Left lobe of liver (tissue), 2 donors: ENCODE results near the gene SMARCC1. TPM values are rescaled to one million over a fixed set of nuclear protein-coding genes. Genes with fewer than 3 reads are reported as not detected.

Experiments
- ATAC-seq: fragments of 200-7000 bp; cut with Tn5 transposase; one replicate; pipeline ENCODE4 v1.9.1; 2020; ENCODE audit warnings: mild to moderate bottlenecking, moderate library complexity
- DNase-seq: peaks from one replicate; pipeline ENCODE4 v3.0.0-alpha.2; 2020; ENCODE audit warnings: low spot score
- total RNA-seq: library from RNA; stranded (reverse); gene quantifications from one replicate; pipeline ENCODE4 v1.2.1, GENCODE V29; 2021
- donor health status: DM: no; HTN: no; CAD: no; lungs with moderate emphysema.
- donor health status: DM: no; HTN: yes; CAD: no.

Gene SMARCC1
- total RNA-seq, 1 donor from 2014 or later = 23.8 TPM

DNA sequence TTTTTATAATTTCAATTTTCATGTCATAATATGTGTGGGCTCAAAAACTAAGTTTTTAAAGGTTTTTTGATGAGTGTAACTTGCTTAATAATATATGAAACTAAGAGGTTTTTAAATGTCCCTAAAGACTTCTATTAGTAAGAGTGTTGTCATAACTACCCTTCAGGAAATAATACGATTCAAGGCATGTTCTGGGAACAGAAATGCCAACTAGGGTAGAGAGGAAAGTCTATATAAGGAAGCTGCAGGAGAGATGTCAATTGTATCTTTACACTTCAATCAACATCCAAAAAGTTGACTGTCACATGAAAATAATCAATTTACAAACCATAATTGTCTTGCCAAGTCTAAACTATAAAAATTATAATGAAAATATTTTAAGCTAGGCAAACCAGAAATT, 76.3 kb downstream of the SMARCC1 start:
- no peak for DNase-seq
- ATAC-seq = no peak

DNA sequence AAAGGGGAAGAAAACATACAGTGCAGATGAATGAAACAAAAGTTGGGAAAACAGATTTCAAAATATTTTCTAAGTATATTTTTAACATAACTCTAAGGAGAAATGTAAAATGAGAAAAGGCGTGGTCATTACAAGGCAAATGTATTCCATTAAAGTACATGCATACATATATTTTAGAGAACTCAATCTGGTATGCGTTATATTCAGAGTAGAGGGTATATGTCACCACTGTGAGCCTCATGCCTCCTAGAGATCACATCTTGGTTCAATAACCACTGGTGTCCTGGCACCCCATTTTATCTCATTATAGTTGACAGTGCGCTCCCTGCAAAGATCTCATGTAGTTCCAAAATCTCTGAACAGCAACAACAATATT, 77.5 kb downstream of the SMARCC1 start:
- DNase-seq (no peak), ATAC-seq (no peak)

DNA sequence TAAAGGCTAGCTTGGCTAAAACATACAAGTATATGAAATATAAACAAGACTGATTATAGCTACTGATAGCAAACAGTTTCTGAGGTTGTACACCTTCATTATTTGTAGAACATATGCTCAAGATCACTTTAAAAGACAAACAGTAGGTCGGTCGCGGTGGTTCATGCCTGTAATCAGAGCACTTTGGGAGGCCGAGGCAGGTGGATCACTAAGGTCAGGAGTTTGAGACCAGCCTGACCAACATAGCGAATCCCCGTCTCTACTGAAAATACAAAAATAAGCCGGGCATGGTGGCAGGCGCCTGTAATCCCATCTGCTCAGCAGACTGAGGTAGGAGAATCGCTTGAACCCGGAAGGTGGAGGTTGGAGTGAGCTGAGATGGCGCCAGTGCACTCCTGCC, 80.3 kb downstream of the SMARCC1 start:
- DNase-seq (no peak), ATAC-seq (no peak)

DNA sequence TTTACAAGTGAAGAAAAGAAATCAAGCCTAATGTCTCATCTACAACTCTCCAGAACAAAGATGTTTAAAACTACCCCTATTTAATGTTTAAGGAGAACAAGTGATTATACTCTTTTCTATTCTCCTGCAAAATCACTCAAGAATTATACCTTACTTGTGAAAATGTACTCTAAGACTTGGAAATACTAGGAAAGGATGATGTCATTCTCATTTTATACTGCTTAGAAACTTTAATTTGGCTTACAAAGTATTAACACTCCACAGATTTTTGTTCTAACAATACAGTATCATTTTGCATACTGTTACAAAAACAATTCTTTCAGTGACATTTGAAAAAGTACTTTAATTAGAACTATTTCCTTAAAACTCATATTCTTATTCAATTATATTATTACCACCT, 89.5 kb downstream of the SMARCC1 start:
- DNase-seq (no peak), ATAC-seq (no peak)

DNA sequence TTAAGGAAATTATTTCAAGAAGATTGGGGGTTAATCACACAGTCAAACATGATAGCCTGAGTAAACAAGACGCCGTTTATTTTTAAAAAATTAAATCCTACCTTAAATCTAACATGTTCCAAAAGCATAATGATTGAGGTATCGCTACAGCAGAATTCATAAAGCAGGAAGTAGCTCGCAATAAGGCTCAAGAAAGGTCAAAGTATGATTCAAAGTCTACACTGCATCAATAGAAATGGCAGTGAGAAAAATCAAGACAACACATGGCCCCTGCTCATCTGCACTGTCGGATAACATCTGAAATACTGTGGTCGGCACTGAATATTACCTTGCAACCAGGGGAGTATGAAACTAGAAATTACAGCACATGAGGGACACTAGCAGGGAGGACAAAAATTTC, 93.2 kb downstream of the SMARCC1 start:
- no peak for DNase-seq
- ATAC-seq = no peak

DNA sequence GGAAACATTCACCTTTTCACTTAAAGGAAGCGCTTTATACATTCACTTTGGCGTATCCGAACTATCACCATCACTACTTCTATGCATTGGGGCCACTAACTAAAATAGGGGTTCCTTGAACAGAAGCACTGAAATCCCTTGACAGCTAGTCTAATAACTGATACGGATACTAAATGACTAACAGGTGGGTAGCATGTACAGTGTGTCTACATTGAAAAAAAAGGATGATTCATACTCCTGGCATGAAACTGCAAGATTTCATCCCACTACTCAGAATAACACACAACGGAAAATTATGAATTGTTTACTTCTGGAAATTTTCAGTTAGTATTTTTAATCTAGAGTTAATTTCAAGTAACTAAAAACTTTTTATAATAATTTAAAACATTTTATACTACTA, 96.7 kb downstream of the SMARCC1 start:
- DNase-seq (no peak), ATAC-seq (no peak)

- no peak for ATAC-seq
- no peak for DNase-seq
Observed at GRCh38 chr3:47681016-47681415, 100.7 kb downstream of the SMARCC1 start.

- no peak for DNase-seq
- peak; percentile 71 for ATAC-seq
Observed at GRCh38 chr3:47678446-47679338, 103.0 kb downstream of the SMARCC1 start.

GRCh38 chr3:47669026-47669749, 112.5 kb downstream of the SMARCC1 start:
- no peak for ATAC-seq

GRCh38 chr3:47666118-47666517, 115.6 kb downstream of the SMARCC1 start:
- no peak for ATAC-seq

More at GRCh38 chr3:47669026-47669749, 112.5 kb downstream of the SMARCC1 start:
- no peak for DNase-seq

DNA sequence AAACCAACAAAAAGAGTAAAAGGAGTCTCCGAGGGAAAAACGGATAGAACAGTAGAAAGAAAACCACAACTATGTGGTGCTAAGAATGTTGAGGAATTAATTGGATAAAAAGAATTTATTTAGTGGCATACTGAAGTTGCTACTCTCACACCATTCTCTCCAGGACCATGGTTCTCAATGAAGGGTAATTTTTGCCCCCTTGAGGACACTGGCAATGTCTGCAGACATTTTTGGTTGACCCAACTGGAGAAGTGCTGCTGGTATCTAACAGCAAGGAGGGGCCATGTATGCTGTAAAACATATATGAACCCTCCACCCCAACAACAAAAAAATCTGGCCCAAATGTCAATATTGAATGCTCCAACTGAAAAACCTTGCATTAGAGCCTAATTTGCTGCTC, 117.2 kb downstream of the SMARCC1 start:
- no peak for DNase-seq
- no peak for ATAC-seq

More at GRCh38 chr3:47666118-47666517, 115.6 kb downstream of the SMARCC1 start:
- DNase-seq = no peak

GRCh38 chr3:47663630-47664240, 118.0 kb downstream of the SMARCC1 start:
- ATAC-seq = no peak
- no peak for DNase-seq

GRCh38 chr3:47661121-47661752, 120.5 kb downstream of the SMARCC1 start:
- no peak for ATAC-seq
- no peak for DNase-seq

DNA sequence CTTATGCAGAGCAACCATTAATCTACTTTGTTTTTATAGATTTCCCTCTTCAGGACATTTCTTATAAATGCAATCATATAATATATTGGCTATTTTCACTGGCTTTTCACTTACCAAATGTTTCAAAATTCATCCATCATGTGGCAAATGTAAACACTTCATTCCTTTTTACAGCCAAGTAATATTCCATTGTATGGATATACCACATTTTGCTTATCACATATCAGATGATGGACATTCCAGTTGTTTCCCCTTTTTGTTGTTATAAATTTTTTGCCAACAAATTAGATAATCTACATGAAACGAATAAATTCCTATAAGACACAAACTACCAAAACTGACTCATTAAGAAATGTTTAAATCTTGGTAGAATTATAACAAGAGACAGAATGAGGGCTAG, 123.2 kb downstream of the SMARCC1 start:
- ATAC-seq (no peak), DNase-seq (no peak)

- ATAC-seq (no peak), DNase-seq (no peak)
Observed at GRCh38 chr3:47652142-47652541, 129.6 kb downstream of the SMARCC1 start.

DNA sequence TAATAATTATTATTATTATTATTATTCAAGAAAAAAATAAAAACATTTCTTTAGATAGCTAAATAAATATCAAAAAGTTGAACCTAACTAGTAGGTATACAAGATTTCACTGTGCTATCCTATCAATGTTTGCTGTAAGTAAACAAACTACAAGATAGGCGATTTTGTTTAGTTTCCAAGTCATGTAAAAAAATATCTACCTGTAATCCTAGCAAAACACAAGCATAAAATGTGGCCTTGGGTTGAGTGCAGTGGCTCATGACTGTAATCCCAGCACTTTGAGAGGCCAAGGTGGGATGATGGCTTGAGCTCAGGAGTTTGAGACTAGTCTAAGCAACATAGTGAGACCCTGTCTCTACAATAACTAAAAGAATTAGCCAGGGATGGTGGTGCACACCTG, 131.4 kb downstream of the SMARCC1 start:
- no peak for ATAC-seq
- no peak for DNase-seq

DNA sequence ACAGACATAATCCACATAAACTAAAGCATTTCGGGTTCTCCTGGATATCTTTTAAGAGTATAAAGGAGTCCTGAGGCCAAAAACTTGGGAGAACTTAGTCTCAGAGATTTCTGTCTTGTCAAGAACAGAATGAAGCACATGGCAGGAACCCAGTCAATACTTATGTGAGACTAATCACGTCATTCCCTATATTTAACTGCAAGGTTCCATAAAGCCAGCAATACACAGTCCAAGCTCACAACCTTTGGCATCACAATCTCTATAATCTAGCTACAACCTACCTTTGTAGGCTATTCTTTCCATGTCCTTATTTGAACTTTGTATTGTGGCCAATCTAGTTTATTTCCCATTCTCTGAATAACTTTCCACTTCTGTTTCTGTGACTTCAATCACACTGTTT, 134.1 kb downstream of the SMARCC1 start:
- ATAC-seq (no peak), DNase-seq (no peak)

DNA sequence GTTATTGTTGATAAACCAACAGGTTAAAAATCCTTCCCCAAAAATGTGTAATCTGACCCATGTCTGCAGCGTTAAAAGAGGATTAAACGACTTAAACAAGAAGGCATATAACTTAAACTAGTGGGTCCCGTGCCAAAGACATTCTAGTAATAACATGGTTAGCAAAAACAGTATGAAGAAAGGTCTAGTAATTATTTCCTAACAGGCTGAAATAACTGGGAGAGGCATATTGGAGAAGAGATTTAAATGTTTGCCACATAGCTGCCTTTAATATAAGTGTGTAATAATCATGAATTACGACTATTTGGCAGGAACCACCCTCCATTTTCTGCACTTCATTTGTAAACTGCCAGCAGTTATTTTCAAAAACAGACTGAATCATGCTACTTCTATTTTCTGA, 135.3 kb downstream of the SMARCC1 start:
- DNase-seq = no peak
- ATAC-seq = no peak

- no peak for ATAC-seq
- DNase-seq = no peak
Observed at GRCh38 chr3:47645551-47645950, 136.1 kb downstream of the SMARCC1 start.

DNA sequence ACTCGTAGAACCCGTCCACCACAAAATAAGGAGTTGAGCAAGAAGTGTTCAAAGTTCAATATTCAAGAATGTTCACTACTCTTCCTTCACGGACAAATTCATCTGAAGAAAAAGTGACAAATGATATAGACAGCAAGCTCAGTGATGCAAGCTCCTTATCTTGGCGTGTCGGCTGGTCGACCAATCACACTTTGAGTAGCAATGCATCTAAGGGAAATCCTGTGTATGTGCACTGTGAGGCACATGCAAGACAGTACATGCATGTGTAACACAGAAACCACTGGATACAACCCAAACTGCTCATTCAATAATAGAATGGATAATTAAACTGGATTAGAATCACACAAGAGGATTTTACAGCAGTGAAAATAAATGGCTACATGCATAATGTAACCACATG, 138.6 kb downstream of the SMARCC1 start:
- ATAC-seq (no peak), DNase-seq (no peak)

GRCh38 chr3:47641739-47642138, 140.0 kb downstream of the SMARCC1 start:
- DNase-seq (no peak), ATAC-seq (no peak)
